Spleen (tissue), 7 donors: ENCODE measurements around the gene CCDC50.

Source experiments
- CTCF ChIP-seq, 11 experiments: fragments of 200-600 bp in 7 of 11; fragments of 450-650 bp in 4 of 11; sonication (generic) in 4 of 11; IDR thresholded peaks in 8 of 11; conservative IDR thresholded peaks in 3 of 11; 1 replicate in 7 of 11; 2 replicates in 4 of 11; pipeline versions ENCODE4 v1.4.0 to v1.8.0; 2016 to 2021; ENCODE audit warnings: antibody characterized with exemption in 11 of 11, inconsistent platforms in 4 of 11, mild to moderate bottlenecking in 1 of 11
- POLR2A ChIP-seq, 3 donors: fragments of 450-650 bp; IDR thresholded peaks; one replicate each; pipeline ENCODE4 v1.5.1; 2017; ENCODE audit warnings: antibody characterized with exemption in 3 of 3, mild to moderate bottlenecking in 1 of 3
- donor health status: DM: no; HTN: no; CAD: no; lungs with moderate emphysema.
- donor health status: DM: no; HTN: no; CAD: no.
- donor health status: DM: no; HTN: no; CAD: no.

GRCh38 chr3:191368755-191369615 lies 39.8 kb downstream of the CCDC50 start:
- TF ChIP-seq POLR2A (IDR thresholded peaks at IDR 0.05) (no peak), CTCF (IDR thresholded peaks at IDR 0.05 in 8 of 11, conservative IDR thresholded peaks at IDR 0.05 in 3 of 11) (no peak)
